Right kidney (tissue), 1 donor: ENCODE data around the gene NPTN.
A peak's percentile ranks its signal among the peaks of the same experiment; 100 is the strongest.
"Not testable (repeated sequence)": the region's sequence is repeated elsewhere in the genome, so short reads cannot be mapped to it uniquely, and the experiment has no call there.

Source experiments
- DNase-seq: peaks from one replicate; pipeline ENCODE4 v3.0.0-alpha.2; 2016

Gene NPTN

DNA sequence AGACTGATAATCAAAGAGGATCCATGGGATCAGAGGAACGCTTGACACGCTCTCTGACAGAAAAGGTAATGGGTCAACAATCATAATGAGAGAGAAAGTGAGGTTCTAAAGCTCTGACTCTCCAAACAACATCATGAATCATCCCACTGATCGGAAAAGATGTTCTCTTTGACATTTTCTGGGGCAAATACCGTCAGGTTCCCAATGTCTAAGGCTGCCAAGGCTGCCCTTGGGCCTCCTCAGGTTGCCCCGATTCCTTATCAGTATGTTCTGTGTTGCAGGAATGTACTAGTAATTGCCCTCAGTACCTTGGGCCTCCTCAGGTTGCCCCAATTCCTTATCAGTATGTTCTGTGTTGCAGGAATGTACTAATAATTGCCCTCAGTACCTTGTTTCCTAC, 60.9 kb downstream of the NPTN start:
- no peak for DNase-seq

- peak; percentile 36 for DNase-seq
Observed at GRCh38 chr15:73571346-73571745, 61.8 kb downstream of the NPTN start.

GRCh38 chr15:73570355-73571032, 62.7 kb downstream of the NPTN start:
- peak; percentile 12 for DNase-seq

- no peak for DNase-seq
Observed at GRCh38 chr15:73569361-73569760, 63.8 kb downstream of the NPTN start.

- DNase-seq: peak; percentile 12
Observed at GRCh38 chr15:73568564-73569280, 64.5 kb downstream of the NPTN start.

GRCh38 chr15:73567020-73567419, 66.2 kb downstream of the NPTN start:
- DNase-seq: no peak

DNA sequence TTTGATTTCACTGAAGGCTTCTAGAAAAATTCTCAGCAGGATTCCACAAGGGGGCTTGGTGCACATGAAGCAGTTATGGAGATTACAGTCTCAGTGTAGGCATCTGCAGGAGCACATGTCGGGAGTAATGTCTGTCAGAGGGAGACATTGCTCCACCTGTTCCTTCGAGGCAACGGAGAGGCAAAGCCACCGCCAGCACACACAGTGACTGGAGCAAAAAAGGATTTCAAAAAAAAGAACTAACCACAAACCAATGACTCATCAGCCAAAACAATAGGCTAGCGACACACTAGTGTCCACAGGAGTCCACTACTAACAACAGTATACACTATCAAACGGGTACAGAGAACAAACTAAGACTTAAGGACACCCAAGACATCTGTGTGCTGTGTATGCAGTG, 68.9 kb downstream of the NPTN start:
- no peak for DNase-seq

DNA sequence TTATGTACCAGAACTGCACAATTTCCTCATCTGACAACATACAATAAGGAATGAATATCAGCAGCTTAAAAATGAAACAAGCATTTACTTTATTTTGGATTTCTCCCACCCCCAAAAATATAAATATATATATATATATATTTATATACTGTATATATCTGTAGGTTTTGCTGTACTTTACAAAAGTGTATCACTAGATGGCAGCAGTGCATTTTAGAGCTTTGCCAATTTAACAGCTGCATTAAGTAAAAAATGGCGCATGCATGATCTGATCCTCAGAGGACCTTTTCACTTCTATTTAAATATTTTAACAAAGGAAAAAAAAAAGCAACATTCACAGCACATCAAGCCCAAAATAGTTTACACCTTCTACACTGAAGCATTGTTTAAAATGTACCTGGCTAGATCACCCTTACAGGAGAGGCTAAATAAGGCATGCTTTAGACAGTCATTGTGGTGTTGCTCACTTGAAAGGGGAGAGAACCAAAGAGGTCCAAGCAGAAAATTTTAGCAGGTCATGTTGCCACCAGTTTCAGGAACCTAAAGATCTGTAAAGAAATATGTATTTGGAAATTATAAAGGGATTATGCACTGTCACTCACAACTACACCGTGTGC, 72.6 kb downstream of the NPTN start:
- no peak for DNase-seq

GRCh38 chr15:73558529-73558928, 74.7 kb downstream of the NPTN start:
- DNase-seq: no peak

DNA sequence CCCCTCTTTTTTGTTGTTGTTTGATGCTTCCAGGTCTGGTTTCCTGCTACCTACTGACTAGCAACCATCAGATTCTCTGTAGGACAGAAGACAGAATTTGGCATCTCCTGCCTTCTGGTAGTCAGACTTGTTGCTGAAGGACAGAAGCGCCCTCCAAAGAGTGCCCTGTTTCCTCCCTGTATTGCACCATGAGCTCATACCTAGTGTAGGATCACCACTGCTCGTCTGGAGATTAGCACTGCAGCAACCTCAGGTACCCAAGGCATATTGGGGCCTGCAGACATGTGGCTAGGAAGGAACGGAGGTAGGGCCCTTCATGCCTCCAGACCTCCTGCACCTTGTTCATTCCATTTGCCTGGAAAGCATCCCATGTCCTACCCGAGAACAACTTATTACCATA, 78.1 kb downstream of the NPTN start:
- DNase-seq: no peak

GRCh38 chr15:73550190-73550589, 83.0 kb downstream of the NPTN start:
- DNase-seq: no peak

DNA sequence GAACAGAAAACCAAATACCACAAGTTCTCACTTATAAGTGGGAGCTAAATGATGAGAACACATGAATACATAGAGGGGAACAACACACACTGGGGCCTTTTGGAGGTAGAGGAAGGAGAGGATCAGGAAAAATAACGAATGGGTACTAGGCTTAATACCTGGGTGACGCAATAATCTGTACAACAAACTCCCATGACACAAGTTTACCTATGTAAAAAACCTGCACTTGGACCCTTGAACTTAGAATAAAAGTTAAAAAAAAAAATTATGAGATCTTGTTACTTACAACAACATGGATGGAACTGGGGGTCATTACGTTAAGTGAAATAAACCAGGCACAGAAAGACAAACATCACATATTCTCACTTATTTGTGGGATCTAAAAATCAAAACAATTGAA, 84.3 kb downstream of the NPTN start:
- not testable (repeated sequence) for DNase-seq

GRCh38 chr15:73541479-73541878, 91.7 kb downstream of the NPTN start:
- DNase-seq: no peak

GRCh38 chr15:73540161-73540560, 93.0 kb downstream of the NPTN start:
- no peak for DNase-seq

DNA sequence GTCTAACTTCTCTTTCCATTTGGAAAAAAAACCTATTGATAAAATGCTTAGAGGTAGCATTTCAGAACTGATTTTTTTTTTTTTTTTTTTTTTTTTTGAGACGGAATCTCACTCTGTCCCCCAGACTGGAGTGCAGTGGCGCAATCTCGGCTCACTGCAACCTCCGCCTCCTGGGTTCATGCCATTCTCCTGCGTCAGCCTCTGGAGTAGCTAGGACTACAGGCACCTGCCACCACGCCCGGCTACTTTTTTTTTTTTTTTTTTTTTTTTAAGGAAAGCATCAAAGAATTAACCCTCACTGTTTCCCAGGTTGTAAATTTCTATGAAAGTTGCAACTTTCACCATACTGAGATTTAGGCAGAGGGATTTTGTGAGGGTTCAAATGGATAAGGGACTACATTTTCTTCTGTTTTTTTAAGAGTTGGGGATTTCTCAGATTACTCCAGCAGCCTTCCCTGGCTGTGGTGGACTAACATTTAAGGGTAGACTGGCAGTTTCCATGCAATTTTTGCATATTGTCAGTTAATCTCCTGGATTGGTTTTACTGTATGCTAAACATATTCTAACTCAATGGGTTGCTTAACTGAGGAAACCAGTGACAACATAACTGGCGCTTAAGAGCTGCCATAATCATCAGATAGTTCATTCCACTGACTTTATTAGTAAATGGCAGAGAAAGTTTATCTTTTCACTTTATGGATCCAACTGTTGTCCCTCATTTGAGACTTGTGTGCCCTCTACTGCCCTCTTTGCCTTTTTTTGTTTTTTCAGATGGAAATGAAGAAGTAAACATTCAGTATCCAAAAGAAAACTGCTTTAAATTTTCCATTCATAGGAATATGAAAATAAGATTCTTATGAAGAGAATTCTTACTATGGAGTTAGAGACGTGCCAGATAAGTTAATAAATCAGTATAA, 93.7 kb downstream of the NPTN start:
- DNase-seq: no peak

DNA sequence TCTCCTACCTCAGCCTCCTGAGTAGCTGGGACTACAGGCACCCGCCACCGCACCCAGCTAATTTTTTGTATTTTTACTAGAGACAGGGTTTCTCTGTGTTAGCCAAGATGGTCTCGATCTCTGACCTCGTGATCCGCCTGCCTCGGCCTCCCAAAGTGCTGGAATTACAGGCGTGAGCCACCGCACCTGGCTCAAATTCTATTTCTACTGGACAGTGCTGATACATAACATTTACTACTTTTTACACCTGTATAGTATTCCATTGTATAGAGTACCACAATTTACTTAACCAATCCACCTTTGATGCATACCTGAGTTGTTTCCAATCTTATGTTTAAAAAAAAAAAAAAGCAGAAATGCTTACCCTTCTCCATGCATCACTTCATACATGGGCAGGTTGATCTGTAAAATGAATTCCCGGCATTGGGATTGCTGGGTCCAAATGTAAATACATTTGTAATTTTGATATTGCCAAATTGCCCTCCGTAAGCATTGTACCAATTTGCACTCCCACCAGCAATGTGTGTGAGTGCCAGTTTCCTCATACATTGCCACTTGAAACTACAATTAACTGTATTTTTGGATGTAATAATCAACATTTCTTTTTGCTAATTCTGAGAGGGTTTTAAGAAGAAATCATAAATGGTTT, 94.5 kb downstream of the NPTN start:
- DNase-seq: no peak

- DNase-seq: no peak
Observed at GRCh38 chr15:73538123-73538522, 95.1 kb downstream of the NPTN start.

- DNase-seq: no peak
Observed at GRCh38 chr15:73530649-73531048, 102.5 kb downstream of the NPTN start.

GRCh38 chr15:73527598-73527997, 105.6 kb downstream of the NPTN start:
- DNase-seq: no peak

GRCh38 chr15:73524919-73525318, 108.3 kb downstream of the NPTN start:
- no peak for DNase-seq

- DNase-seq: no peak
Observed at GRCh38 chr15:73522011-73522410, 111.2 kb downstream of the NPTN start.
